ENCODE results near the gene RFC2. TPM values are rescaled to one million over a fixed set of nuclear protein-coding genes. Genes with fewer than 3 reads are reported as not detected.
"Not testable (repeated sequence)": the region's sequence is repeated elsewhere in the genome, so short reads cannot be mapped to it uniquely, and the experiment has no call there.

The RFC2 gene
- total RNA-seq, 2 experiments from 2014 or later: 77.4 to 79.2 TPM

- H2AFZ ChIP-seq (ENCODE audit: low read length): peak overlapping the region; percentile 48; the same call in 1 of the 2 replicates
- DNase-seq (ENCODE audit: low spot score): peak; percentile 30
- H3K79me2 ChIP-seq (ENCODE audit: insufficient read depth, low read depth, low read length): peaks cover 38% of the 10 kb centered on the region
- H3K9me2 ChIP-seq (ENCODE audit: insufficient read depth, low read length): no peaks in the 10 kb centered on the region
- TF ChIP-seq CTCF (conservative IDR thresholded peaks at IDR 0.05; ENCODE audit: low read length): no peak
- no peak for TF ChIP-seq EZH2phosphoT487 (IDR thresholded peaks at IDR 0.05; ENCODE audit: borderline replicate concordance, low read depth, low read length)
- CTCF ChIA-PET (ENCODE audit: unreplicated experiment): no interaction called here
- H3K4me1 ChIP-seq (ENCODE audit: insufficient read depth, low read length, poor library complexity, severe bottlenecking): peaks cover 45% of the 10 kb centered on the region
- H3K36me3 ChIP-seq (ENCODE audit: insufficient read depth, low read length): peaks cover 41% of the 10 kb centered on the region
- H3K27ac ChIP-seq (ENCODE audit: low read depth, low read length, poor library complexity, severe bottlenecking): peak overlapping the region; percentile 63
- POLR2A ChIA-PET: interaction anchor here (0.6 to 1.8 kb wide), 5 partner anchors 10 to 47 kb away, joined by 4 to 6 read pairs (median 4); no protein-coding TSS in a partner anchor
- no peaks in the 10 kb centered on the region for H3K9me3 ChIP-seq (ENCODE audit: low read length)
- peak overlapping the region; percentile 93 for H3K4me2 ChIP-seq (ENCODE audit: low read length)
- BruUV-seq (replicated peaks): TSS peak; percentile 85
- no peaks in the 10 kb centered on the region for H4K20me1 ChIP-seq (ENCODE audit: insufficient read depth, low read length)
- H3K4me3 ChIP-seq (ENCODE audit: low read depth, low read length, poor library complexity, severe bottlenecking): peak overlapping the region; percentile 83
- intact Hi-C loops (cut with micrococcal nuclease; ENCODE audit: unreplicated experiment): loop anchor here (1.0 kb wide), 1 partner anchor 43 kb away; the partner anchor contains the start of gene LAT2
These were observed 417 bp downstream of the RFC2 start for GRCh38 chr7:74253835-74254128.

- no peak for DNase-seq (ENCODE audit: low spot score)
- ChIA-PET CTCF (ENCODE audit: unreplicated experiment) (interaction anchor here (0.9 kb wide), 1 partner anchor 11 kb away, joined by 3 read pairs; no protein-coding TSS in a partner anchor), POLR2A (interaction anchor here (0.6 to 1.8 kb wide), 6 partner anchors 8 to 47 kb away, joined by 3 to 6 read pairs (median 4); no protein-coding TSS in a partner anchor)
- no peak for TF ChIP-seq EZH2phosphoT487 (IDR thresholded peaks at IDR 0.05; ENCODE audit: borderline replicate concordance, low read depth, low read length)
- TF ChIP-seq CTCF (conservative IDR thresholded peaks at IDR 0.05; ENCODE audit: low read length): no peak
- Histone ChIP-seq H3K36me3 (ENCODE audit: insufficient read depth, low read length) (peaks cover 45% of the 10 kb centered on the region), H3K9me2 (ENCODE audit: insufficient read depth, low read length) (no peaks in the 10 kb centered on the region), H3K4me2 (ENCODE audit: low read length) (peak overlapping the region; percentile 93), H4K20me1 (ENCODE audit: insufficient read depth, low read length) (no peaks in the 10 kb centered on the region), H3K27ac (ENCODE audit: low read depth, low read length, poor library complexity, severe bottlenecking) (peak overlapping the region; percentile 63), H3K79me2 (ENCODE audit: insufficient read depth, low read depth, low read length) (peaks cover 38% of the 10 kb centered on the region), H2AFZ (ENCODE audit: low read length) (peak overlapping the region; percentile 48; the same call in 1 of the 2 replicates), H3K4me1 (ENCODE audit: insufficient read depth, low read length, poor library complexity, severe bottlenecking) (peaks cover 41% of the 10 kb centered on the region), H3K4me3 (ENCODE audit: low read depth, low read length, poor library complexity, severe bottlenecking) (peak overlapping the region; percentile 83), H3K9me3 (ENCODE audit: low read length) (no peaks in the 10 kb centered on the region)
- no TSS peak for BruUV-seq (replicated peaks)
- intact Hi-C loops (cut with micrococcal nuclease; ENCODE audit: unreplicated experiment): no loop called here
These were observed 868 bp downstream of the RFC2 start for GRCh38 chr7:74253331-74253730.

GRCh38 chr7:74252893-74253292 lies 1.3 kb downstream of the RFC2 start:
- peaks cover 41% of the 10 kb centered on the region for H3K79me2 ChIP-seq (ENCODE audit: insufficient read depth, low read depth, low read length)
- H2AFZ ChIP-seq (ENCODE audit: low read length): no peak overlapping the region
- peaks cover 50% of the 10 kb centered on the region for H3K36me3 ChIP-seq (ENCODE audit: insufficient read depth, low read length)
- TF ChIP-seq EZH2phosphoT487 (IDR thresholded peaks at IDR 0.05; ENCODE audit: borderline replicate concordance, low read depth, low read length) (no peak), CTCF (conservative IDR thresholded peaks at IDR 0.05; ENCODE audit: low read length) (no peak)
- ChIA-PET POLR2A (interaction anchor here (0.7 to 1.8 kb wide), 7 partner anchors 8 to 47 kb away, joined by 3 to 6 read pairs (median 4); no protein-coding TSS in a partner anchor), CTCF (ENCODE audit: unreplicated experiment) (interaction anchor here (0.9 kb wide), 1 partner anchor 11 kb away, joined by 3 read pairs; no protein-coding TSS in a partner anchor)
- no peaks in the 10 kb centered on the region for H3K9me2 ChIP-seq (ENCODE audit: insufficient read depth, low read length)
- no peak for DNase-seq (ENCODE audit: low spot score)
- BruUV-seq (replicated peaks): no TSS peak
- peak overlapping the region; percentile 63 for H3K27ac ChIP-seq (ENCODE audit: low read depth, low read length, poor library complexity, severe bottlenecking)
- no peaks in the 10 kb centered on the region for H4K20me1 ChIP-seq (ENCODE audit: insufficient read depth, low read length)
- H3K4me1 ChIP-seq (ENCODE audit: insufficient read depth, low read length, poor library complexity, severe bottlenecking): peaks cover 38% of the 10 kb centered on the region
- no peaks in the 10 kb centered on the region for H3K9me3 ChIP-seq (ENCODE audit: low read length)
- intact Hi-C loops (cut with micrococcal nuclease; ENCODE audit: unreplicated experiment): no loop called here
- H3K4me3 ChIP-seq (ENCODE audit: low read depth, low read length, poor library complexity, severe bottlenecking): peak overlapping the region; percentile 83
- peak overlapping the region; percentile 93 for H3K4me2 ChIP-seq (ENCODE audit: low read length)

GRCh38 chr7:74249058-74249457 lies 5.1 kb downstream of the RFC2 start:
- intact Hi-C loops (cut with micrococcal nuclease; ENCODE audit: unreplicated experiment); H2AFZ ChIP-seq (ENCODE audit: low read length); CTCF ChIA-PET (ENCODE audit: unreplicated experiment); H3K27ac ChIP-seq (ENCODE audit: low read depth, low read length, poor library complexity, severe bottlenecking); H3K9me2 ChIP-seq (ENCODE audit: insufficient read depth, low read length); BruUV-seq (replicated peaks); H3K4me2 ChIP-seq (ENCODE audit: low read length); H3K4me1 ChIP-seq (ENCODE audit: insufficient read depth, low read length, poor library complexity, severe bottlenecking); POLR2A ChIA-PET; H3K4me3 ChIP-seq (ENCODE audit: low read depth, low read length, poor library complexity, severe bottlenecking); DNase-seq (ENCODE audit: low spot score); H3K9me3 ChIP-seq (ENCODE audit: low read length); H4K20me1 ChIP-seq (ENCODE audit: insufficient read depth, low read length): not testable (repeated sequence)
- Histone ChIP-seq H3K79me2 (ENCODE audit: insufficient read depth, low read depth, low read length) (peaks cover 38% of the 10 kb centered on the region), H3K36me3 (ENCODE audit: insufficient read depth, low read length) (peaks cover 84% of the 10 kb centered on the region)

Measured in OCI-LY7 (cell line).